ENCODE results near the gene CD109.

- TF ChIP-seq POLR2AphosphoS5 (IDR thresholded peaks at IDR 0.05; ENCODE audit: borderline replicate concordance, low read depth, low read length) (no peak), EZH2 (IDR thresholded peaks at IDR 0.05) (no peak)
Measured at GRCh38 chr6:73731285-73731684, 35.3 kb downstream of the CD109 start.

All from SK-N-MC (cell line).